HG02588 (cell line): Measurements from ENCODE around the gene LRP5.

Experiments used
- ATAC-seq: cut with Tn5 transposase; IDR thresholded peaks from one replicate; pipeline ENCODE4 v1.9.1; 2021; ENCODE audit warnings: mild to moderate bottlenecking, moderate library complexity; ENCODE audit not compliant: unreplicated experiment

The LRP5 gene

DNA sequence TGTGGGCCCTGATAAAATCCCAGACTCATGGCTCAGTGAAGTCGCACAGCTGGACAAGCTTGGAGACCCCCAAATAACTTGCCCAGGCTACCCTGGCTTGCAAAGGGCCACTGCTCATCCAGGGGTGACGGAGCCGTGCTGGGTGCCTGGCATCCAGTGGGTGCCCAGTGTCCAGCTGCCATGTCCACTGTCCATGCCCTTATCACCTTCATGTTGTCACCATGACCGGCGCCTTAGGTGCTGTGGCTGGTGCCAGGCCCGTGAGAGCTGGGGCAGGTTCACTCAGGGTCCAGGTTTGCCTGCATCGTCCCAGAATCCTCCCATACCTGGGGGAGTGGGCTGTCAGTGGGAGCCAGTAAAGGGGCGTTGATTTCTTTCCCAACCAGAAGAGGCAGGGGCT lies 57.4 kb downstream of the LRP5 start:
- no peak for ATAC-seq

DNA sequence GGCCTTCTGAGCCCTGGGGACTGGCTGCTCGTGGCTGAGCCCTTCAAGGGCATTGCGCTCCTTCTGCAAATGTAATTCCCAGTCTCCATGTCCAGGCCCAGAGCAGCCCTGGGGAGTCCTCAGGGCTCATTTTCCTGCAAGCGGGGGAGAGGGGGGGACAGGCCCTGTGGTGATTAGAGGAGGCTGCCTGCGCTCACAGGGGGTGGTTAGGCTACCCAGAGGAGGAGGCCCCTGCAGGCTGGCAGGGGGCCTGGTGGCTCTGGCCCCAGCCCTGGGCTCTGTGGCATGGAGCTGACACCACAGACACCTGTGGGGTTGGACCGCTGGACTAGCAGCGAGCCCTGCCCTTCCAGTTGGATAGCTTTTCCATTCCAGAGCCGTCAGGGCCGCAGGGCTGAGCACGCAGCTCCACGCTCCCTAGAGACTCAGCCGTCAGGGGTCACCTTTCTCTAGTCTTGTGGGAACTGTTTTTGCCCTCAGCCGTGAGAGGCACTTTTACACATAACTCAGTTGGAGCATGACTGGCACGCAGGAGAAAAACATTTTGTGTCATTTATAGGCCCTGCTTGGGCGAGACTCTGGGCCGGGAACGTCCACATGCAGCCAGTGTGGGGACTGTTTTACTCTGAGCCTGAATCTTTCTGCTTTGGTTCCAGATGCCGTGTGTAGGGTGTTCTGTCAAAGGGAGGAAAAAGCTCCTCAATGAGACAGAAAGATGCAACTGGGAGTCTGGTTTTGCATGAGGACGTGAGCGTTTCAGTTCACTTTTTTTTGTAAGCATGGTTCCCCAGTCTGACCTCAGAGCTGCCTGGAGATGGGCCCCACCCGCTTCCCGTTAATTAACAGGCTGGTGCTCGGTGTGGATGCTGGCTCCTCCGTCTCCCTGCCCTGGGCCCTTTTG lies 58.1 kb downstream of the LRP5 start:
- peak; percentile 67 for ATAC-seq

DNA sequence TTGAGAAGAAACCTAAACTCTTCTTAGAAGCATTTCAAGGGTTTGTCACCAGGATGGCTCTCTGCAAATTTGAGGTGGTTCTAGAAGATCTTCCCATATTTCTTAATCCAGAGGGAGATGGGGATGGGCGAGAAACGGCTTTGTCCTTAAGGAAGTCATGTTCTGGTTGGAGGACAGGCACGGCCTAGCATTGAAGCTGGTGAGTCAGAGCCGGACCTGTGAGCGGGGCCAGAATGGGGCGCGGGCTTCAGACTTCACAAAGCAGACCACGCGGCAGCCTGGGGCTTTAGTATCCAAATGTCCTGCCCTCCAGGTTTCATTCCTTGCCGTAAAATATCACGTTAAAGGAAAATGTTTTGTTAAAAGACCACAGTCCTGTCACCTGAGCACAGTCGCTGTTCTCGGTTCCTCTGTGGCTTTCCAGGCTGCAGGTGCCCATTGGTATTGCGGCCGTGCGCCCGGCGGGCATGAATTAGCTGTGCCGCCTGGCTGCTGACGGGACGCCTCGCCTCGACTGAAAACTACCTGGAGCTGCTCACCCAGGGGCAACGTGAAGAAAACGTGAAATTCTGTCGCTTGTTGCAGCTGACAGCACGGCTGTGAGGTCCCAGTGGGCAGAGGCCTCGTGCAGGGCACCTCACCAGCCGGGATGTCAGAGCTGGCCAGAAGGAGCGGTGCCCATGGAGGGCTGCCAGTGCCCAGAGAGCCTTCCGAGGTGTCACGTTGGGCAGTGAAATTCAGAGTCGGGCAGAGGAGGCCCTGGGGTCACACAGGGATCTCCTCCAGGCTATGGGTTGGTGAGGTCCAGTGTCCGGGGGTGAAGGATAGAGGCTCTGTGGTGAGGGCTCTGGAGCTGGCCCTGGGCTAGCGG lies 59.0 kb downstream of the LRP5 start:
- no peak for ATAC-seq

DNA sequence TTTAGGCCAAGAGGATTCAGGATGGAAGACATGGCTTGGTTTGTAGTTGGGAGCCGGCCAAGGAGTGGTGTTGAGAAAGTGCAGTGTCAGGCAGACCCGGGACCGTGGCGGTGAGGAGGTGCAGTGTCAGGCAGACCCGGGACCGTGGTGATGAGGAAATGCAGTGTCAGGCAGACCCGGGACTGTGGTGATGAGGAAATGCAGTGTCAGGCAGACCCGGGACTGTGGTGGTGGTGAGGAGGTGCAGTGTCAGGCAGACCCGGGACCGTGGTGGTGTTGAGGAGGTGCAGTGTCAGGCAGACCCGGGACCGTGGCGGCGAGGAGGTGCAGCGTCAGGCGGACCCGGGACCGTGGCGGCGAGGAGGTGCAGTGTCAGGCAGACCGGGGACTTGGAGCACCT lies 59.7 kb downstream of the LRP5 start:
- no peak for ATAC-seq

DNA sequence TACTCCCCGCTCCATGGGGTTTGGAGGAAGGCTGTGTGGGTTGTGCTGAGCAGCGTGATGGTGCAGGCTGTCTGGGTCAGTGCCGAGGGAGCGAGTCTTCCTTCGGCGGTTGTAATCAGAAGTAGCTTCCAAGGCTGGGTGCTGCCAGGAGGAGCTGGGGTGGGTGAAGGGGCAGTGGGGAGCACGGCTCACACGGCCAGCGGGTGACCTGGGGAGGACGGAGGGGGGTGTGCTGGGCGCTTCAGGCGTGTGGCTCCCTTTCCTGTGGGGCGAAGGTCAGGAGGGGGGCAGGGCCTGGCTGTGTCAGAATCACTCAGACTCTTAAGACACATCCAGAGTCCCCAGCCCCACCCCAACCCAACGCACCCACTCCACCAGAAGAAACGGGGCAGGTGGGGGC lies 60.2 kb downstream of the LRP5 start:
- ATAC-seq = no peak

DNA sequence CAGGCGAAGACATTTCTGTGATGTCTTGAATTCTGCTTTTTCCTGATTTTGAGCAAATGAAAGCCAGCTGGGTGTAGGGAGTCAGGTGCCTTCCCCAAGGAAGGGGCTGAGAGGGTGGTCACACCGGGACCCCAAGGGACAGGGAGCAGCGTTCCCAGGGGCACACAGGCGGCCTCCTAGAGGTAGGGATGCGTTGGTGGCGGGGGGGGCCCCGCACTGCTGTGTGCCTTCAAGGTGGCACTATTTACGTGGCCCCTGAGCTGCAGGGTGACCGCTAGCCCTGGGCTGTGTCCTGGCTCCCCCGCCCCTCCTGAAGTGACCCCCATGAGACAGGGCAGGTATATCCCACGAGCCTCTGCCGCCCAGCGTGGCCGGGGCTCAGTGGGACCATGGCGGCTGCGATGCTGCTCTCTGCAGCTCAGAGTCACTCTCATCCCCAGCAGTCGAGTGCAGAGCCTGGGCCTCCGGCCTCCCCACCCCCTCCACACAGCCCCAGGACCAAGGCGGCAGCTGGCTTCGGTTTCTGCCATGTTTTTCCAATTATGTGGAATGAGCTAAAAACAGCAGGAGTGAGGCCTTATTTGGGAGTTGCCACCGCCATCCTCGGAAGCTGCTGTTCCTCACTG lies 60.9 kb downstream of the LRP5 start:
- ATAC-seq = no peak

DNA sequence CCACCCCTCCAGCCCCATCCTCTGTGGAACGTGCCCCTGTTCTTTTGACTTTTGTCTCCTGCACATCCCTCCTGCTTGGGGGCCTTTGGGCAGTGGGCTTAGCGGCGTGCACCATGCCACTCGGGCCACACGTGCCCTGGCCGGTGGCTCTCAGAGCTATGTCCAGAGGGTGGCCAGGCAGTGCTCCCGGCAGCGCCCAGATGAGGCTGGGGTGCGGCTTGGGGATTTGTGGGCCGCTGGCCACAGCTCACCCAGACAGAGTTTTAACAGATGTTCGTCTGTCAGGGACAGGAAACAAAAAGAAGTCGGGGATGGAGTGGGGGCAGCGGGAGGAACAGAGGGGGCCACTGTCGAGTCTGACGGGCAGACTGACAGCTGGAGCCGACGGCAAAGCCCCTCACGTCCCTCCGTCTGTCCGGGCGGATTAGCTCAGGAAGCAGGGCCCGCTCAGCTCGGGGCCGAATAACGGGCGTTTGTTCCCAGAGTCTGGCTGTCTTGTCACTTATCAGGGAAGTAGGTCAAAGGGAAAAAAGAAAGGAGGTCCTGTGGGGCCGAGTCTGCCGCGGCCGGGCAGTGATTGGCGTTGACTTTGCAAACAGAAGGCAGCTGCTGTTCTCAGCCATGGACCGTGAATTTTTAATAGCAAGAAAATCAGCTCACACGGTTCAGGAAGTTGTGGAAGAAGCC lies 61.6 kb downstream of the LRP5 start:
- no peak for ATAC-seq

DNA sequence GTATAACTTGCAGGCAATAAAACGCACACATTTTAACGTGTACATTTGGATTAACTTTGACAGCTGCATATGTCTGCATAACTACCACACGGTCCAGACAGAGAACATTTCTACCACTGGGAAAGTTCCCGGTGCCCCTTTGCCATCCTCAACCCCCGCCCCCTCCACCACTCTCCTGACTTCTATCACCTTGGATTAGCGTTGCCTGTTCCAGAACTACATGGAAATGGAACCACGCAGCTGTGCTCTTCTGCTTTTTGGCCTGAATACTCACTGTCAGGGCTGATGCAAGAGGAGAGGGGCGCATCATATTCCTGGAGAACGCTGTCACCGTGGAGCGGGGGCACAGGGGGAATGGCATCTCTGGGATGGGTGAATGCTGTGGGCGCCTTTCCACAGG lies 62.1 kb downstream of the LRP5 start:
- ATAC-seq = no peak

DNA sequence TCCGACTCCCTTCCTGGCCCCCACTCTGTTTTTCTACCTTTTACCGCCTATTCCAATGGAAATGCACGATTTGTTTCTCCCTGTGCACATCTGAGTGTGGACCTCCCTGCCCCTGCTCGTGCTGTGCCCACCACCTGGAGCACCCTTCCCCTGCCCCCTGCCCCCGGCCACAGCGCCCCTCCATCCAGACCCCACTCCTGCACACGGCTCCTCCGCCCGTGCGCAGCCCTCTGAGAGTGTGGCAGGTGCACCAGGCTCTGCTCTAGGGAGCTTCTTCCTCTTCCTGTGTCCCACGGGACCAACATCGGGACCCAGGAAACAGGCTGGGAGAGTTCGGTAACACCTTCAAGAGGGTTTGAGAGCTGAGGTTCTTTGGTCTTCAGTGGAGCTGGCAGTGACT lies 62.9 kb downstream of the LRP5 start:
- no peak for ATAC-seq

DNA sequence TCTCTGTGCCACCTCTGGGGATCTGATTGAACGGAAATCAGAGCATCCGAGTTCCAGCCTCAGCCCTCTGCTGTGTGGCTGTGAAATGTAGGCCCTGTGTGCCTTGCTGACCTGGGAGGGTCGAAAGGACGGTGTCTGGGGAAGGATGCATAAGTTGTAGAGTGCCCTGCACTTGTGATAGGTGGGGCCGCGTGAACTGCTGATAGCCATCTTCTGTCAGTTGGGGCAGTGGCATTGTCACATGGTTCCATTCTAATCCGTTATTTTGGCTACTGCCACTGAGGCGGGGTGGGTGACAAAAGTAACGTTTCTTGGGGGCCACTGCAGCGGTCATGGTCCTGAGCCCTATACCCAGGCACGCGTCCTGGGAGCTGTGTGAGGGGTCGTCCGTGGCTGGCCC lies 63.4 kb downstream of the LRP5 start:
- no peak for ATAC-seq

DNA sequence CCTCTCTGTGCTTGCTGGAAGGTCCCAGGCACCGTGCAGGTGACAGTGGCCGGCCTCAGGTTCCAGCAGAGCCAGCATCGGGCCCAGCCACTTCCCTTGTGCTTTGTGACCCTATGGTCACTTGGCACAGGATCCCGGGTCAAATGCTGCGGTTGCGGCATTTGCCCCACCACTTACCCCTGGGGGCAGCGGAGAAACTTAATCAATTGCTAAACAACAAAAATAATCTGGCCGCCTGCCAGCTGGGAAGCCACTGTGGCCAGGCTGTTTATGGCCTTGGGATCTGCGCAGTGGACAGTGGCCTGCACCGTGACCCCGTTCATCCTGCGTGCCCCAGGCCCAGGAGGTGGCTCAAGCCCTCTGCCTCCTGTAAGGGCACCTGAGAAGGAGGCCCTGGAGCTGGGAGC lies 65.0 kb downstream of the LRP5 start:
- ATAC-seq = no peak

DNA sequence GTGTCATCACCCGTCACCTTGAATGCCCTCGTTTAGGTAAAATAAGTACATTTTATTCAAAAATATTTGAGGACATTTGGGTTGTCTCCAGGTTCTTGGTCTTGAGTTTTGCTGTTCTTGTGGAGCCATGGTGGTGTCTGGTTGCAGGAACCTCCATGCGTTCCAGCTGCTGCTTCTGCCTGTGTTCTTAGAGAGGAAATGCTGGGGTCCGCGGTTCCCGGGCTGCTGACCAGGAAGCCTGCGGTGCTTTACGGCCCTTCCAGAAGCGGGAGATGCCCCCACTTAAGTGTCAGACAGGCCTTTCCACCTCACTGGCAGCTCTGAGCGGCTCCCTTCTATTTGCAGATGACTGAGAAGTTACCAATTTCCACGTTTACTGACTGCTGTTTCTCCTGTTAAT lies 66.8 kb downstream of the LRP5 start:
- ATAC-seq = no peak

DNA sequence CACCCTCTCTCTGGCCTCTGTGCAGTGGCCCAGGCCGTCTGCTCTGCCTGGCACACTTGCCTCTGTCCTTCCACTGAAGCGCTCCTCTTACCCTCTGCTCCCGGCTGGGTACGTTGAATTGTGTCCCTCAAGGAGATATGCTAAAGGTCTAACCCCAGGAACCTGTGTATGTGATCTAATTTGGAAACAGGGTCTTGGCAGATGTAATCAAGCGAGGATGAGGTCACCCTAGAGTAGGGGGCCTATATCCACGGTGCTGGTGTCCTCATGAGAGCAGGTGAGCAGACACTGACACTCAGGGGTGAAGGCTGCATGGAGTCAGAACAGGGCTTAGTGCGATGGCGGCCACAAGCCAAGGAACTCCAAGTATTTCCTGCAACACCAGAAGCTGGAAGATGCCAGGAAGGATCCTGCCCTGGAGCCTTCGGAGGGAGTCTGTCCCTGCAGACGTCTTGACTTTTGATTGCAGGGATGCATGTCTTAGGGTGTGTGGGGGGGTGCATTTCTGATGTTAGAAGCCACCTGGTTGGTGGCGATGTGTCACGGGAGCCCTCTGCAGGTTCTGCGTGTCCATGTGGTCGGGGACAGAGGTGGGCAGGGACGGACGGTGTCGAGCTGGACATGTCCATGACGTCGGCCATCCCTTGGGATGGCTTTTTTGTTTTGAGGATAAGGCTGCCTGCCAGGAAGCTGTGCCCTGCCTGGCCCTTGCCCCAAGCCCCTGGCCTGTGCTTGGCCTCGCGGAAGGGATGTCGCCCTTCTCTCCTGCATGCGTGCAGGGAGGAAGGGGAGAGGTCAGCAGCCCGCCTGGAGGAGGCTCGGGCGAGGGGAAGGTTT lies 68.6 kb downstream of the LRP5 start:
- no peak for ATAC-seq

DNA sequence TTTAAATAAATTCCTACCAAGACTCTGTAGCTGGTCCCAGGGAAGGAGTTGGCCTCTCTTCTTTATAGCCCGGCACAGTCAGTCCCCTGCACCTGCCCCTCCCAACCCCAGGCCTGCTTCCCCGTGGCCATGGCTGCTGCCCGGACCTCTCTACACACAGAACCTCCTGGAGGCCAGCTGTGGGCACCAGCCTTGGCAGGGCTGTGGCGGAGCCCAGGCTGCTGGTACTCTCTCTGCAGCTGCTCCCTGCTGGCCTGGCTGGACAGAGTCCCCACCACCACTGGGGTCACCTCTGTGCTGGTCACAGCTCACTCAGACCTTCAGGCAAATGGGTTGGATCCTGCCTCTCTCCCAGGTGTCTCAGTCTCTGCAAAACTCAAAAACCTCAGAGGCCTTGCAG lies 69.3 kb downstream of the LRP5 start:
- ATAC-seq = no peak

DNA sequence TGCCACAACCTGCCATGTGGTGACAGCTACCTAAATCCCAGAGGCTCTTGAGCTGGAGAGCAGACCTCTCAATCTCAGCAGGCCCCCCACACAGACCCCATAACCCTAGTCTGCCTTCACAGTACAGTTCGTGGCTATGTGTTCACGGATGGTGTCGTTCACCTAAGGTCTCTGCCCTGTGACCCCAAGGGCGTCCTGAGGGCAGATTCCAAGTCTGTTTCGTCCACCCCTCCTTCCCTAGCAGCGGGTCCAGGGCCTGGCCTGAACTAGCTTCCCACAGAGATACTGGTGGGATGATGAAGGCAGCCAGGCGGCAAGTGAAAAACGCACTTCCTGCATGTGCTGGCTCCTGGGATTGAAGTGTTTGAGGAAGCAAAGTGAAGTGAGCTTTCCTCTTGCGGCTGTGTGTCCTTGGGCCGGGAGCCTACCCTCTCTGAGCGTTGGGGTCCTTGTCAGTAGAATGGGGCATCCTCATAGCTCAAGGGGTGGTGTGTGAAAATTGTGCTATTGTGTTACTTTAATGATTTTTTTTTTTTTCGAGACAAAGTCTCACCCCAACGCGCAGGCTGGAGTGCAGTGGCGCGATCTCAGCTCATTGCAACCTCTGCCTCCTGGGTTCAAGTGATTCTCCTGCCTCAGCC lies 70.1 kb downstream of the LRP5 start:
- no peak for ATAC-seq

DNA sequence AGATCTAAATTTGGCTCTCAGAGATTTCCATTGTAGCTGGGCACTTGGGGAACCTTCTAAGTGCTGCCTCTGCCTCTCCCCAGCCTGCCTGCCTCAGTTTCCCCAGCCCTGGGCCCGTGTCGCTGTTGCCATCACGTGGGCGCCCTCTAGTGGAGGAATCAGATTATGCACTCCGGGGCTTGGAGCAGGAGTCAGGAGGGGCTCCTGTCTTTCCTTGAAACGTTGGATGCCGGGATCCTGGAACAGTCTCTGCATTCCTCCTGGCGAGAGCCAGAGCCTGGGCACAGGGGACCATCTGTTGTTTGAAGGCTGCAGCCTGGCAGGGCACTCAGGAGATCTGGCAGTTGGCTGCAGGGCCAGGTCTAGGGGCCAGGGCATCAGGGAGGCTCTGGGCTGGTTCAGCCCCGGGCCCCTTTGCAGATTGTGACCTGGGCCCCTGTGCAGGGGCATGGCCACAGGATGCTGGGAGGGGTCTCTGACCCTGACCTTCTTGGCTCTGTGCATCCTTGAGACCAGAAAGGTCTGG lies 71.6 kb downstream of the LRP5 start:
- no peak for ATAC-seq

DNA sequence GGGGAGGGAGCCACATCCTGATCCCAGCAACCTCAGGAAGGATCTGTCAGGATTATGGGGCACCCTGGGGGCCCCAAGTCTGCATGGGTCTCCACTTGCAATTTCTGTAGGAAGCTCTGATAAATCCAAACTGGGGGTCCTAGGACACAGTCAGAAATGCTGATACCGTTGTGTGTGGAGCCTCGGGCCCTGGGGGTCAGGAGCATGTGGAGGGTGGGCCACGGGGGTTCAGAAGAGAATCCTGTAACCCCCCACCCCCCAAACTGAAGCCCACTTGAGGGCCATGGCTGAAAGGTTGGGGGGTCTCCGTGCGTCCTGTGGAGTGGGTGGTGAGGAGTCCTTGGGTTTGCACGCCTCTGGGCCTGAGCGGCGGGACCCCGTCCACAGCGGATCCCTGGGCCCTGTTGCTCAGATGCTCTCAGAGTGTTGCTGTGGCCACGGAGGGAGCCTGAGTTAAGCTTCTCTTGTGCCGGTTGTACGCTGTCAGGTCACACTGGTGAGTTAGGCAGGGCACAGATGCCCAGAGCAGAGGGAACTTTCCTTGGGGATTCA lies 72.2 kb downstream of the LRP5 start:
- ATAC-seq = no peak

DNA sequence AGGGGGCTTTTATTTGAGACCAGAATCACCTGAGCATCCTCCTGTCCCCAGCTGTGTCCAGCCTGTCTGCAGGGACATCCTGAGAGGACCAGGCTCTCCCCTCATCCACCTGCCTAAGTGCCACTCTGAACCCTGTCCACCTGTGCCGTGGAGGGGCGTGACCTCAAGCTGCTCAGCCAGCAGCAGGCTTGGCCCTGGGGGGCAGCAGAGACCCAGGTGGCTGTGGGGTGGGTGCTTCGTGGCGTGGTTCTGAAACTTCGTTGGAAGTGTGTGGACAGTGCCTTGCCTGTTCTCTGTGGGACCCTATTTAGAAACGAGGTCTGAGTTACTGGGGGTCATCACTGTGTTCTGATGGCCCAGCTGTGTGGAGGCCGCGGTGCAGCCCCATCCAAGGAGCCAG lies 72.7 kb downstream of the LRP5 start:
- no peak for ATAC-seq

DNA sequence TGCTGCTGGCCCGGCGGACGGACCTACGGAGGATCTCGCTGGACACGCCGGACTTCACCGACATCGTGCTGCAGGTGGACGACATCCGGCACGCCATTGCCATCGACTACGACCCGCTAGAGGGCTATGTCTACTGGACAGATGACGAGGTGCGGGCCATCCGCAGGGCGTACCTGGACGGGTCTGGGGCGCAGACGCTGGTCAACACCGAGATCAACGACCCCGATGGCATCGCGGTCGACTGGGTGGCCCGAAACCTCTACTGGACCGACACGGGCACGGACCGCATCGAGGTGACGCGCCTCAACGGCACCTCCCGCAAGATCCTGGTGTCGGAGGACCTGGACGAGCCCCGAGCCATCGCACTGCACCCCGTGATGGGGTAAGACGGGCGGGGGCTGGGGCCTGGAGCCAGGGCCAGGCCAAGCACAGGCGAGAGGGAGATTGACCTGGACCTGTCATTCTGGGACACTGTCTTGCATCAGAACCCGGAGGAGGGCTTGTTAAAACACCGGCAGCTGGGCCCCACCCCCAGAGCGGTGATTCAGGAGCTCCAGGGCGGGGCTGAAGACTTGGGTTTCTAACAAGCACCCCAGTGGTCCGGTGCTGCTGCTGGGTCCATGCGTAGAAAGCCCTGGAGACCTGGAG lies 74.1 kb downstream of the LRP5 start:
- no peak for ATAC-seq
